MCF 10A (cell line): Measurements from ENCODE around the gene TBC1D19. TPM values are rescaled to one million over a fixed set of nuclear protein-coding genes. Genes with fewer than 3 reads are reported as not detected.

Experiments
- BruUV-seq: library from RNA; stranded (reverse); fragments of 400-500 nt; replicated peaks from 2 replicates; lab custom pipeline; 2021; lab: Mats Ljungman, UMichigan
- CTCF ChIA-PET: fragments of 300-600 bp; sonication (Branson Sonifier 250); formaldehyde crosslinking; extraction: SDS; loops from one replicate; lab custom pipeline; 2021; ENCODE audit warnings: antibody characterized with exemption, inconsistent platforms; lab: Yijun Ruan, JAX
- POLR2A ChIA-PET: fragments of 300-600, 350-650 bp; sonication (Branson Sonifier 250); formaldehyde crosslinking; extraction: SDS; loops from one replicate; lab custom pipeline; 2020; ENCODE audit warnings: antibody characterized with exemption, inconsistent platforms; lab: Yijun Ruan, JAX
- DNase-seq: peaks from one replicate; pipeline ENCODE4 v3.0.0-alpha.2; 2018; ENCODE audit not compliant: unreplicated experiment
- H3K27ac Mint-ChIP-seq: one replicate; pipeline ENCODE4 v1.8.0; 2022; ENCODE audit warnings: mild to moderate bottlenecking, low read depth, mixed read lengths; ENCODE audit not compliant: unreplicated experiment
- H3K27me3 Mint-ChIP-seq: one replicate; pipeline ENCODE4 v1.8.0; 2022; ENCODE audit warnings: mixed read lengths; ENCODE audit not compliant: insufficient read depth, unreplicated experiment
- H3K36me3 Mint-ChIP-seq: one replicate; pipeline ENCODE4 v1.8.0; 2022; ENCODE audit warnings: mild to moderate bottlenecking, moderate library complexity, mixed read lengths; ENCODE audit not compliant: insufficient read depth, unreplicated experiment
- H3K4me1 Mint-ChIP-seq: one replicate; pipeline ENCODE4 v1.8.0; 2022; ENCODE audit warnings: mixed read lengths; ENCODE audit not compliant: insufficient read depth, unreplicated experiment
- H3K4me3 Mint-ChIP-seq: one replicate; pipeline ENCODE4 v1.8.0; 2022; ENCODE audit warnings: mild to moderate bottlenecking, moderate library complexity, mixed read lengths; ENCODE audit not compliant: unreplicated experiment
- H3K9me3 Mint-ChIP-seq: one replicate; pipeline ENCODE4 v1.8.0; 2022; ENCODE audit warnings: mixed read lengths; ENCODE audit not compliant: unreplicated experiment
- intact Hi-C: fragments of 100-400 bp; cut with micrococcal nuclease; formaldehyde crosslinking; loops from 2 replicates; pipeline ENCODE4 v1.14.1; 2022
- total RNA-seq: library from RNA; stranded (reverse); gene quantifications from 2 replicates; pipeline ENCODE4 v1.2.3, GENCODE V29; 2022
- TF ChIP-seq, protein P1 (sequence below): fragments of 200-600 bp; IDR thresholded peaks from one replicate; pipeline ENCODE4 v1.8.0; 2022; ENCODE audit warnings: antibody characterized with exemption, mild to moderate bottlenecking; ENCODE audit not compliant: unreplicated experiment

The TBC1D19 gene
- total RNA-seq, 1 experiment from 2014 or later = 9.6 TPM

DNA sequence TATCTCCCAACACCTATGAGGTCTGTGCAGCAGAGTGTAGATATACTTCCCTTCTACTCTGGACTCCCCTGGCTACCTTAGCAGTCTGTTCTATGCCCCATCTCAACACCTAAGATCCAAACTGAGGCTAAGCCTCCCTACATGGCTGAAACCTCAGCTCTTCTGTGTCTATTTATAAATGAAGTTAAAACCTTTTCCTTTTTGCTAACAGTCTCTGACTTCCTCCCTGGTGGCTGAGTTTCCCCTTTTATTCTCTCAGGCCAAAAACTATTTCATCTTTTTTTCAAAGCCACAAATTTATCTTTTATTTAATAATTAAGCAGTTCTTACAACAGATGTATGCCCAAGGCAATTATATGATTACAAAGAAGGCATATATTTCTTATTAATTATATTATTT is 164.9 kb downstream of the TBC1D19 start:
- H3K27ac Mint-ChIP-seq = no peak overlapping the region
- no peak overlapping the region for H3K4me3 Mint-ChIP-seq
- no peaks in the 10 kb centered on the region for H3K4me1 Mint-ChIP-seq
- H3K9me3 Mint-ChIP-seq = no peaks in the 10 kb centered on the region
- POLR2A ChIA-PET = interaction anchor here (1.6 kb wide), 1 partner anchor 109 kb away, joined by 3 read pairs; no protein-coding TSS in a partner anchor
- BruUV-seq = no TSS peak
- DNase-seq = no peak
- CTCF ChIA-PET = interaction anchor here (0.6 kb wide), 1 partner anchor 107 kb away, joined by 3 read pairs; no protein-coding TSS in a partner anchor
- intact Hi-C loops = no loop called here
- peaks cover 22% of the 10 kb centered on the region for H3K36me3 Mint-ChIP-seq
- TF ChIP-seq, protein P1, sequence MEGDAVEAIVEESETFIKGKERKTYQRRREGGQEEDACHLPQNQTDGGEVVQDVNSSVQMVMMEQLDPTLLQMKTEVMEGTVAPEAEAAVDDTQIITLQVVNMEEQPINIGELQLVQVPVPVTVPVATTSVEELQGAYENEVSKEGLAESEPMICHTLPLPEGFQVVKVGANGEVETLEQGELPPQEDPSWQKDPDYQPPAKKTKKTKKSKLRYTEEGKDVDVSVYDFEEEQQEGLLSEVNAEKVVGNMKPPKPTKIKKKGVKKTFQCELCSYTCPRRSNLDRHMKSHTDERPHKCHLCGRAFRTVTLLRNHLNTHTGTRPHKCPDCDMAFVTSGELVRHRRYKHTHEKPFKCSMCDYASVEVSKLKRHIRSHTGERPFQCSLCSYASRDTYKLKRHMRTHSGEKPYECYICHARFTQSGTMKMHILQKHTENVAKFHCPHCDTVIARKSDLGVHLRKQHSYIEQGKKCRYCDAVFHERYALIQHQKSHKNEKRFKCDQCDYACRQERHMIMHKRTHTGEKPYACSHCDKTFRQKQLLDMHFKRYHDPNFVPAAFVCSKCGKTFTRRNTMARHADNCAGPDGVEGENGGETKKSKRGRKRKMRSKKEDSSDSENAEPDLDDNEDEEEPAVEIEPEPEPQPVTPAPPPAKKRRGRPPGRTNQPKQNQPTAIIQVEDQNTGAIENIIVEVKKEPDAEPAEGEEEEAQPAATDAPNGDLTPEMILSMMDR = no peak
- H3K27me3 Mint-ChIP-seq = no peaks in the 10 kb centered on the region

DNA sequence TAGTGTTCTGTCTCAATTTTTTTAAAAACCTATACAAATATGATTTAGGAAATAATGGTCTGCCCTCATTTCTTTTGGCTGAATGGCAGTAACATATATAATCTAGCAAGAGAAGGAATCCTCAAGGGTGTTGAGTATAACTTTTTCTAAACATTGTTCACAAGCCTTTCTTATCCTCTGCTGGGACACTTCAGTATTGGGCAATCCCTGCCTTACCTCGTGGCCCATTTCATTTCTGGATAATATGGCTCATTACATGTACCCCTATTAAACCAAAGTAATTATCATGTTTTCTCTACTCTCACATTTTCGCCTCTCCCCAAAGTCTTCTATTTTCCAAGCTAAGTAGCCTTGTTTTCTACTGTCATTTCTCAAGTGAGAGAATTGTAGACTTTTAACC is 166.0 kb downstream of the TBC1D19 start:
- Mint-ChIP-seq H3K27ac (no peak overlapping the region), H3K9me3 (no peaks in the 10 kb centered on the region), H3K4me3 (no peak overlapping the region), H3K27me3 (no peaks in the 10 kb centered on the region), H3K36me3 (peaks cover 22% of the 10 kb centered on the region), H3K4me1 (no peaks in the 10 kb centered on the region)
- ChIA-PET CTCF (interaction anchor here (0.6 to 1.3 kb wide), 3 partner anchors 291 to 728 kb away, joined by 3 to 6 read pairs (median 4); no protein-coding TSS in a partner anchor), POLR2A (no interaction called here)
- intact Hi-C loops = no loop called here
- BruUV-seq = no TSS peak
- TF ChIP-seq, protein P1 = no peak
- no peak for DNase-seq

DNA sequence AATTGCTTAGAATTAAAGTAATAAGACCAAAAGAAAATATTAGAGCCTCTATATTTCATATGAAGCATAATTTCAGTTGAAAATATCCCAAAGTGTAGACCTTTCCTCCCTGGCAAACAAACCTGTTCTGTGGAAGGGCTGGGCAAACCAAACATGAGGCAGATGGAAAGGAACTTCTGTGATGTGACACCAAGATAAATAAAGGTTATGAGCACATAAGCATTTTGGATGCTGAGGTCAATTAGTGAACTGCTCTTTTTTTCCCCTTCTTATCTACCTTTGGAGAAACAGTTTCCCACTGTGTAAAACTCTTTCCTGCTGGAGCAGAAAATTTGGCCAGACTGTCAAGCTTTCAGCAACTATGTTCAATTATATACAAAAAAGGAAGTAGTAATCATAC is 167.1 kb downstream of the TBC1D19 start:
- no peak overlapping the region for H3K27ac Mint-ChIP-seq
- intact Hi-C loops = no loop called here

DNA sequence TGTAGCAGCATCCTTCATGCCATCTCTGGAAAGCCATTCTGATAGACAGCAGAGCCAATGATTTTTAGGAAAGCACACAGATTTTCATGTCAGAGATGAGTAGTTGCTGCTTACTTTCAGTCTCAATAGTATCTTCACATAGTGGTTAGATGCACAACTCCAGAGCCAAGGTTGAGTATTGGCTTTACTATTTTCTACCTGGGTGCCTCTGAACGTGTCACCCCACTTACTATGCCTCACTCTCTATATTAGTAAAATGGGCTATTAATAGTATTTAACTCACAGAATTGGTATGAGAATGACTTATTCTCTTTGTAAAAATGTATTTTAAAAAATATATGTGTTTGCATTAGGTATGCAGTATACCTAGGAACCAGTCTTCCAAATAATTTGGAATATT is 168.0 kb downstream of the TBC1D19 start:
- H3K27ac Mint-ChIP-seq = no peak overlapping the region
- no peaks in the 10 kb centered on the region for H3K9me3 Mint-ChIP-seq
- TF ChIP-seq, protein P1 = no peak
- DNase-seq = no peak
- BruUV-seq = no TSS peak
- H3K36me3 Mint-ChIP-seq = peaks cover 22% of the 10 kb centered on the region
- H3K4me1 Mint-ChIP-seq = no peaks in the 10 kb centered on the region
- no peaks in the 10 kb centered on the region for H3K27me3 Mint-ChIP-seq
- intact Hi-C loops = no loop called here
- H3K4me3 Mint-ChIP-seq = no peak overlapping the region
- CTCF ChIA-PET = no interaction called here
- POLR2A ChIA-PET = no interaction called here

More for the DNA sequence above, 167.1 kb downstream of the TBC1D19 start:
- no peaks in the 10 kb centered on the region for H3K27me3 Mint-ChIP-seq
- H3K36me3 Mint-ChIP-seq = peaks cover 22% of the 10 kb centered on the region
- no peaks in the 10 kb centered on the region for H3K9me3 Mint-ChIP-seq
- no peak overlapping the region for H3K4me3 Mint-ChIP-seq
- TF ChIP-seq, protein P1 = no peak
- ChIA-PET CTCF (interaction anchor here (1.3 kb wide), 1 partner anchor 292 kb away, joined by 6 read pairs; no protein-coding TSS in a partner anchor), POLR2A (no interaction called here)
- no peak for DNase-seq
- H3K4me1 Mint-ChIP-seq = no peaks in the 10 kb centered on the region
- BruUV-seq = no TSS peak
